ENCODE data around the gene EIF5. TPM values are rescaled to one million over a fixed set of nuclear protein-coding genes. Genes with fewer than 3 reads are reported as not detected.
A peak's percentile ranks its signal among the peaks of the same experiment; 100 is the strongest.

EIF5 gene
- total and polyA plus RNA-seq, 2 experiments from 2014 or later = 194 to 634 TPM

DNA sequence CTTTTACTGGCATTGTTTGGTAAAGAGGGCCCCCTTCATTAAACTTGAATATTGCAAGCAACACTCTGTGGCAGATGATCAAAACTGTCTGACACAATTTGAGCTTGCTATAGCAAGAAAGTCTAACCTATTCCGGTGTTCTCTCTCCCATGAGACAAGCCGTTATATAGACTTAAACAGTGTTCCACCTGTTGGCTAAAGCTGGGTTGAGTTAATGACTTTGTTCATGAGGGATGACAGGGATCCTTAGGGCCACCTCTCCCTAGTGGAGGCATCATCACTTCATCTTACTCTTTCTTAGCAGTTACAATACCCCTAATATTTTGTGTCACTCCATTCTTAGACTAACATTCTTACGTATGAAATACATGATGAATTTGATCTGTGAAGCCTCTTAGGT is 3.8 kb downstream of the EIF5 start:
- no peak overlapping the region for H3K4me2 ChIP-seq
- Mint-ChIP-seq H3K9me3 (peaks cover 7% of the 10 kb centered on the region), H3K4me1 (peaks cover 11% of the 10 kb centered on the region), H3K4me3 (no peak overlapping the region; the same call in 2 of the 3 replicates), H3K27ac (peak overlapping the region; percentile 70; the same call in 1 of the 2 replicates), H3K27me3 (ENCODE audit: insufficient read depth, low read depth, poor library complexity) (peaks cover 15% of the 10 kb centered on the region), H3K36me3 (ENCODE audit: low read depth) (peaks cover 82% of the 10 kb centered on the region)
- no peak overlapping the region for H2AFZ ChIP-seq
- H3K79me2 ChIP-seq (replicated peaks; ENCODE audit: insufficient read depth) = peaks cover 44% of the 10 kb centered on the region
- peaks cover 73% of the 10 kb centered on the region for H3K36me3 ChIP-seq (ENCODE audit: insufficient read depth)
- no peak for DNase-seq (ENCODE audit: low spot score)
- H3K4me3 ChIP-seq = no peak overlapping the region
- peaks cover 8% of the 10 kb centered on the region; the same call in 1 of the 2 replicates for H3K4me1 ChIP-seq (ENCODE audit: insufficient read depth)
- peaks cover 69% of the 10 kb centered on the region for H4K20me1 ChIP-seq (replicated peaks; ENCODE audit: insufficient read depth)
- TF ChIP-seq STAT1 (IDR thresholded peaks at IDR 0.05; ENCODE audit: unreplicated experiment) (no peak), NANOG (IDR thresholded peaks at IDR 0.05; ENCODE audit: borderline replicate concordance) (no peak), JUNB (IDR thresholded peaks at IDR 0.05; ENCODE audit: unreplicated experiment) (no peak), EZH2phosphoT487 (IDR thresholded peaks at IDR 0.05; ENCODE audit: unreplicated experiment) (no peak), ZNF114 (CRISPR knock-in tag; IDR thresholded peaks at IDR 0.05) (no peak), POLR2AphosphoS5 (IDR thresholded peaks at IDR 0.05; ENCODE audit: low read depth) (no peak; the same call in 1 of the 2 replicates), CREB1 (CRISPR knock-in tag; IDR thresholded peaks at IDR 0.05; ENCODE audit: low read depth) (no peak), EZH2 (IDR thresholded peaks at IDR 0.05; ENCODE audit: low read depth, unreplicated experiment) (no peak), ZNF331 (CRISPR knock-in tag; IDR thresholded peaks at IDR 0.05; ENCODE audit: low read depth) (no peak)
- TF ChIP-seq, protein P1, sequence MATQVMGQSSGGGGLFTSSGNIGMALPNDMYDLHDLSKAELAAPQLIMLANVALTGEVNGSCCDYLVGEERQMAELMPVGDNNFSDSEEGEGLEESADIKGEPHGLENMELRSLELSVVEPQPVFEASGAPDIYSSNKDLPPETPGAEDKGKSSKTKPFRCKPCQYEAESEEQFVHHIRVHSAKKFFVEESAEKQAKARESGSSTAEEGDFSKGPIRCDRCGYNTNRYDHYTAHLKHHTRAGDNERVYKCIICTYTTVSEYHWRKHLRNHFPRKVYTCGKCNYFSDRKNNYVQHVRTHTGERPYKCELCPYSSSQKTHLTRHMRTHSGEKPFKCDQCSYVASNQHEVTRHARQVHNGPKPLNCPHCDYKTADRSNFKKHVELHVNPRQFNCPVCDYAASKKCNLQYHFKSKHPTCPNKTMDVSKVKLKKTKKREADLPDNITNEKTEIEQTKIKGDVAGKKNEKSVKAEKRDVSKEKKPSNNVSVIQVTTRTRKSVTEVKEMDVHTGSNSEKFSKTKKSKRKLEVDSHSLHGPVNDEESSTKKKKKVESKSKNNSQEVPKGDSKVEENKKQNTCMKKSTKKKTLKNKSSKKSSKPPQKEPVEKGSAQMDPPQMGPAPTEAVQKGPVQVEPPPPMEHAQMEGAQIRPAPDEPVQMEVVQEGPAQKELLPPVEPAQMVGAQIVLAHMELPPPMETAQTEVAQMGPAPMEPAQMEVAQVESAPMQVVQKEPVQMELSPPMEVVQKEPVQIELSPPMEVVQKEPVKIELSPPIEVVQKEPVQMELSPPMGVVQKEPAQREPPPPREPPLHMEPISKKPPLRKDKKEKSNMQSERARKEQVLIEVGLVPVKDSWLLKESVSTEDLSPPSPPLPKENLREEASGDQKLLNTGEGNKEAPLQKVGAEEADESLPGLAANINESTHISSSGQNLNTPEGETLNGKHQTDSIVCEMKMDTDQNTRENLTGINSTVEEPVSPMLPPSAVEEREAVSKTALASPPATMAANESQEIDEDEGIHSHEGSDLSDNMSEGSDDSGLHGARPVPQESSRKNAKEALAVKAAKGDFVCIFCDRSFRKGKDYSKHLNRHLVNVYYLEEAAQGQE (IDR thresholded peaks at IDR 0.05; ENCODE audit: unreplicated experiment) = no peak
- TF ChIP-seq, protein P2, sequence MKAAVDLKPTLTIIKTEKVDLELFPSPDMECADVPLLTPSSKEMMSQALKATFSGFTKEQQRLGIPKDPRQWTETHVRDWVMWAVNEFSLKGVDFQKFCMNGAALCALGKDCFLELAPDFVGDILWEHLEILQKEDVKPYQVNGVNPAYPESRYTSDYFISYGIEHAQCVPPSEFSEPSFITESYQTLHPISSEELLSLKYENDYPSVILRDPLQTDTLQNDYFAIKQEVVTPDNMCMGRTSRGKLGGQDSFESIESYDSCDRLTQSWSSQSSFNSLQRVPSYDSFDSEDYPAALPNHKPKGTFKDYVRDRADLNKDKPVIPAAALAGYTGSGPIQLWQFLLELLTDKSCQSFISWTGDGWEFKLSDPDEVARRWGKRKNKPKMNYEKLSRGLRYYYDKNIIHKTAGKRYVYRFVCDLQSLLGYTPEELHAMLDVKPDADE (IDR thresholded peaks at IDR 0.05) = no peak
- TF ChIP-seq, protein P3, sequence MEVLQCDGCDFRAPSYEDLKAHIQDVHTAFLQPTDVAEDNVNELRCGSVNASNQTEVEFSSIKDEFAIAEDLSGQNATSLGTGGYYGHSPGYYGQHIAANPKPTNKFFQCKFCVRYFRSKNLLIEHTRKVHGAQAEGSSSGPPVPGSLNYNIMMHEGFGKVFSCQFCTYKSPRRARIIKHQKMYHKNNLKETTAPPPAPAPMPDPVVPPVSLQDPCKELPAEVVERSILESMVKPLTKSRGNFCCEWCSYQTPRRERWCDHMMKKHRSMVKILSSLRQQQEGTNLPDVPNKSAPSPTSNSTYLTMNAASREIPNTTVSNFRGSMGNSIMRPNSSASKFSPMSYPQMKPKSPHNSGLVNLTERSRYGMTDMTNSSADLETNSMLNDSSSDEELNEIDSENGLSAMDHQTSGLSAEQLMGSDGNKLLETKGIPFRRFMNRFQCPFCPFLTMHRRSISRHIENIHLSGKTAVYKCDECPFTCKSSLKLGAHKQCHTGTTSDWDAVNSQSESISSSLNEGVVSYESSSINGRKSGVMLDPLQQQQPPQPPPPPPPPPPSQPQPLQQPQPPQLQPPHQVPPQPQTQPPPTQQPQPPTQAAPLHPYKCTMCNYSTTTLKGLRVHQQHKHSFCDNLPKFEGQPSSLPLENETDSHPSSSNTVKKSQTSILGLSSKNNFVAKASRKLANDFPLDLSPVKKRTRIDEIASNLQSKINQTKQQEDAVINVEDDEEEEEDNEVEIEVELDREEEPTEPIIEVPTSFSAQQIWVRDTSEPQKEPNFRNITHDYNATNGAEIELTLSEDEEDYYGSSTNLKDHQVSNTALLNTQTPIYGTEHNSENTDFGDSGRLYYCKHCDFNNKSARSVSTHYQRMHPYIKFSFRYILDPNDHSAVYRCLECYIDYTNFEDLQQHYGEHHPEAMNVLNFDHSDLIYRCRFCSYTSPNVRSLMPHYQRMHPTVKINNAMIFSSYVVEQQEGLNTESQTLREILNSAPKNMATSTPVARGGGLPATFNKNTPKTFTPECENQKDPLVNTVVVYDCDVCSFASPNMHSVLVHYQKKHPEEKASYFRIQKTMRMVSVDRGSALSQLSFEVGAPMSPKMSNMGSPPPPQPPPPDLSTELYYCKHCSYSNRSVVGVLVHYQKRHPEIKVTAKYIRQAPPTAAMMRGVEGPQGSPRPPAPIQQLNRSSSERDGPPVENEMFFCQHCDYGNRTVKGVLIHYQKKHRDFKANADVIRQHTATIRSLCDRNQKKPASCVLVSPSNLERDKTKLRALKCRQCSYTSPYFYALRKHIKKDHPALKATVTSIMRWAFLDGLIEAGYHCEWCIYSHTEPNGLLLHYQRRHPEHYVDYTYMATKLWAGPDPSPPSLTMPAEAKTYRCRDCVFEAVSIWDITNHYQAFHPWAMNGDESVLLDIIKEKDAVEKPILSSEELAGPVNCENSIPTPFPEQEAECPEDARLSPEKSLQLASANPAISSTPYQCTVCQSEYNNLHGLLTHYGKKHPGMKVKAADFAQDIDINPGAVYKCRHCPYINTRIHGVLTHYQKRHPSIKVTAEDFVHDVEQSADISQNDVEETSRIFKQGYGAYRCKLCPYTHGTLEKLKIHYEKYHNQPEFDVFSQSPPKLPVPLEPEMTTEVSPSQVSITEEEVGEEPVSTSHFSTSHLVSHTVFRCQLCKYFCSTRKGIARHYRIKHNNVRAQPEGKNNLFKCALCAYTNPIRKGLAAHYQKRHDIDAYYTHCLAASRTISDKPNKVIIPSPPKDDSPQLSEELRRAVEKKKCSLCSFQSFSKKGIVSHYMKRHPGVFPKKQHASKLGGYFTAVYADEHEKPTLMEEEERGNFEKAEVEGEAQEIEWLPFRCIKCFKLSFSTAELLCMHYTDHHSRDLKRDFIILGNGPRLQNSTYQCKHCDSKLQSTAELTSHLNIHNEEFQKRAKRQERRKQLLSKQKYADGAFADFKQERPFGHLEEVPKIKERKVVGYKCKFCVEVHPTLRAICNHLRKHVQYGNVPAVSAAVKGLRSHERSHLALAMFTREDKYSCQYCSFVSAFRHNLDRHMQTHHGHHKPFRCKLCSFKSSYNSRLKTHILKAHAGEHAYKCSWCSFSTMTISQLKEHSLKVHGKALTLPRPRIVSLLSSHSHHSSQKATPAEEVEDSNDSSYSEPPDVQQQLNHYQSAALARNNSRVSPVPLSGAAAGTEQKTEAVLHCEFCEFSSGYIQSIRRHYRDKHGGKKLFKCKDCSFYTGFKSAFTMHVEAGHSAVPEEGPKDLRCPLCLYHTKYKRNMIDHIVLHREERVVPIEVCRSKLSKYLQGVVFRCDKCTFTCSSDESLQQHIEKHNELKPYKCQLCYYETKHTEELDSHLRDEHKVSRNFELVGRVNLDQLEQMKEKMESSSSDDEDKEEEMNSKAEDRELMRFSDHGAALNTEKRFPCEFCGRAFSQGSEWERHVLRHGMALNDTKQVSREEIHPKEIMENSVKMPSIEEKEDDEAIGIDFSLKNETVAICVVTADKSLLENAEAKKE (CRISPR knock-in tag; IDR thresholded peaks at IDR 0.05) = no peak
- TF ChIP-seq, protein P4, sequence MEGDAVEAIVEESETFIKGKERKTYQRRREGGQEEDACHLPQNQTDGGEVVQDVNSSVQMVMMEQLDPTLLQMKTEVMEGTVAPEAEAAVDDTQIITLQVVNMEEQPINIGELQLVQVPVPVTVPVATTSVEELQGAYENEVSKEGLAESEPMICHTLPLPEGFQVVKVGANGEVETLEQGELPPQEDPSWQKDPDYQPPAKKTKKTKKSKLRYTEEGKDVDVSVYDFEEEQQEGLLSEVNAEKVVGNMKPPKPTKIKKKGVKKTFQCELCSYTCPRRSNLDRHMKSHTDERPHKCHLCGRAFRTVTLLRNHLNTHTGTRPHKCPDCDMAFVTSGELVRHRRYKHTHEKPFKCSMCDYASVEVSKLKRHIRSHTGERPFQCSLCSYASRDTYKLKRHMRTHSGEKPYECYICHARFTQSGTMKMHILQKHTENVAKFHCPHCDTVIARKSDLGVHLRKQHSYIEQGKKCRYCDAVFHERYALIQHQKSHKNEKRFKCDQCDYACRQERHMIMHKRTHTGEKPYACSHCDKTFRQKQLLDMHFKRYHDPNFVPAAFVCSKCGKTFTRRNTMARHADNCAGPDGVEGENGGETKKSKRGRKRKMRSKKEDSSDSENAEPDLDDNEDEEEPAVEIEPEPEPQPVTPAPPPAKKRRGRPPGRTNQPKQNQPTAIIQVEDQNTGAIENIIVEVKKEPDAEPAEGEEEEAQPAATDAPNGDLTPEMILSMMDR (conservative IDR thresholded peaks at IDR 0.05; ENCODE audit: low read depth in 2 of 2) = no peak
- no peaks in the 10 kb centered on the region for H3K27me3 ChIP-seq (ENCODE audit: insufficient read depth)
- H3K27ac ChIP-seq (ENCODE audit: low read depth) = peak overlapping the region; percentile 56
- ATAC-seq = no peak
- no peaks in the 10 kb centered on the region for H3K9me2 ChIP-seq (ENCODE audit: insufficient read depth)
- H3F3A ChIP-seq (replicated peaks; ENCODE audit: low read depth) = peaks cover 75% of the 10 kb centered on the region
